Esophagus muscularis mucosa (tissue), 4 donors: ENCODE measurements around the gene DMPK. TPM values are rescaled to one million over a fixed set of nuclear protein-coding genes. Genes with fewer than 3 reads are reported as not detected.

Experiments
- DNase-seq: peaks from one replicate; pipeline ENCODE4 v3.0.0-alpha.2; 2017; ENCODE audit errors: extremely low spot score
- H3K27ac ChIP-seq, 4 donors: fragments of 200-600 bp; sonication (generic); replicated peaks in 1 of 4; 1 replicate in 3 of 4; 2 replicates in 1 of 4; pipeline ENCODE4 v1.5.1; 2016 to 2019; ENCODE audit warnings: mild to moderate bottlenecking in 1 of 4
- H3K27me3 ChIP-seq, 4 donors: fragments of 200-600 bp; sonication (generic); one replicate each; pipeline versions ENCODE4 v1.5.1 to v1.6.0; 2016 to 2019
- H3K36me3 ChIP-seq, 4 donors: fragments of 200-600 bp; sonication (generic); one replicate each; pipeline ENCODE4 v1.5.1; 2016 to 2019
- H3K4me1 ChIP-seq, 4 donors: fragments of 200-600 bp; sonication (generic); one replicate each; pipeline ENCODE4 v1.5.1; 2016 to 2019
- H3K4me3 ChIP-seq, 4 donors: fragments of 200-600 bp; sonication (generic); 1 replicate in 2 of 4; 2 replicates in 2 of 4; pipeline ENCODE4 v1.5.1; 2016 to 2019; ENCODE audit warnings: mild to moderate bottlenecking in 4 of 4, moderate library complexity in 1 of 4
- H3K9me3 ChIP-seq, 4 donors: fragments of 200-600 bp; sonication (generic); 1 replicate in 3 of 4; 2 replicates in 1 of 4; pipeline ENCODE4 v1.5.1; 2016 to 2019
- CTCF ChIP-seq, 3 experiments: fragments of 200-600 bp in 2 of 3; fragments of 450-650 bp in 1 of 3; sonication (generic) in 2 of 3; IDR thresholded peaks; one replicate each; pipeline ENCODE4 v1.5.1; 2017 to 2019; ENCODE audit warnings: antibody characterized with exemption in 3 of 3, mild to moderate bottlenecking in 2 of 3, moderate library complexity in 1 of 3
- EP300 ChIP-seq: sonication (generic); formaldehyde crosslinking; IDR thresholded peaks from one replicate; pipeline ENCODE4 v1.6.1; 2017; ENCODE audit warnings: antibody characterized with exemption
- POLR2A ChIP-seq: fragments of 450-650 bp; IDR thresholded peaks from one replicate; pipeline ENCODE4 v1.6.1; 2017; ENCODE audit warnings: antibody characterized with exemption, moderate library complexity, mild to moderate bottlenecking, low read depth
- POLR2AphosphoS5 ChIP-seq, 2 donors: sonication (generic); formaldehyde crosslinking; IDR thresholded peaks; one replicate each; pipeline ENCODE4 v1.6.1; 2017; ENCODE audit warnings: antibody characterized with exemption in 2 of 2
- WGBS: methylation state at CpG from one replicate; pipeline ENCODE4 v1.1.5; 2018; 5-methylcytosine and 5-hydroxymethylcytosine counted together
- intact Hi-C: fragments of 100-400 bp; cut with DNase I; formaldehyde crosslinking; loops from one replicate; pipeline ENCODE4 v1.15.1; 2023
- total RNA-seq, 4 donors: library from RNA; depleted of rRNA; stranded (reverse); fragments of >200 nt; gene quantifications; one replicate each; pipeline versions ENCODE4 v1.1.0 to v1.2.1, GENCODE V29; 2016

DMPK gene
- total RNA-seq, 4 donors from 2014 or later, result 247 to 487 (median 347) TPM

GRCh38 chr19:45768655-45768983 lies 13.7 kb downstream of the DMPK start:
- no peak for DNase-seq
- H3K9me3 ChIP-seq, result no peaks in the 10 kb centered on the region
- 0% methylated on average over 15 of the region's 33 CpGs for WGBS
- intact Hi-C loops, result no loop called here
- peaks cover 47 to 80% (median 70%) of the 10 kb centered on the region in 4 donors for H3K4me1 ChIP-seq
- H3K4me3 ChIP-seq, result peak overlapping the region; percentile 87 to 98 (median 92)
- TF ChIP-seq POLR2A, result no peak
- no peak for TF ChIP-seq EP300
- TF ChIP-seq CTCF (IDR thresholded peaks at IDR 0.05), result no peak
- no peak for TF ChIP-seq POLR2AphosphoS5 (IDR thresholded peaks at IDR 0.05)
- peak overlapping the region; percentile 91 to 98 (median 97) for H3K27ac ChIP-seq
- peaks cover 0 to 28% (median 14%) of the 10 kb centered on the region in 4 donors for H3K36me3 ChIP-seq
- H3K27me3 ChIP-seq, result no peaks in the 10 kb centered on the region

- Histone ChIP-seq H3K9me3 (no peaks in the 10 kb centered on the region), H3K4me1 (peaks cover 48 to 85% (median 76%) of the 10 kb centered on the region in 4 donors), H3K27ac (peak overlapping the region; percentile 91 to 98 (median 97)), H3K4me3 (peak overlapping the region; percentile 87 to 98 (median 92)), H3K27me3 (no peaks in the 10 kb centered on the region), H3K36me3 (peaks cover 0 to 22% (median 11%) of the 10 kb centered on the region in 4 donors)
- DNase-seq, result no peak
- WGBS, result 3% methylated on average over 8 of the region's 102 CpGs
- intact Hi-C loops, result loop anchor here (2.0 kb wide), 2 partner anchors 49 to 75 kb away; partner anchors contain the start of gene QPCTL
- TF ChIP-seq POLR2A (no peak), POLR2AphosphoS5 (IDR thresholded peaks at IDR 0.05) (peak; percentile 63 to 74), EP300 (no peak), CTCF (IDR thresholded peaks at IDR 0.05) (peak in 1 of 3 experiments; percentile 4)
Measured at GRCh38 chr19:45767881-45768654, 14.2 kb downstream of the DMPK start.

GRCh38 chr19:45767410-45767880 lies 14.8 kb downstream of the DMPK start:
- Histone ChIP-seq H3K4me1 (peaks cover 48 to 84% (median 75%) of the 10 kb centered on the region in 4 donors), H3K4me3 (peak overlapping the region; percentile 87 to 98 (median 92)), H3K27ac (peak overlapping the region; percentile 91 to 98 (median 97)), H3K27me3 (no peaks in the 10 kb centered on the region), H3K9me3 (no peaks in the 10 kb centered on the region), H3K36me3 (peaks cover 0 to 16% (median 8%) of the 10 kb centered on the region in 4 donors)
- WGBS, result 5% methylated on average over 18 of the region's 31 CpGs
- intact Hi-C loops, result loop anchor here (2.0 kb wide), 2 partner anchors 49 to 75 kb away; partner anchors contain the start of gene QPCTL
- TF ChIP-seq CTCF (IDR thresholded peaks at IDR 0.05) (no peak), POLR2A (peak; percentile 66), POLR2AphosphoS5 (IDR thresholded peaks at IDR 0.05) (peak; percentile 84 to 95), EP300 (no peak)
- no peak for DNase-seq

- Histone ChIP-seq H3K4me1 (peaks cover 48 to 79% (median 70%) of the 10 kb centered on the region in 4 donors), H3K27ac (peak overlapping the region; percentile 91 to 98 (median 97)), H3K36me3 (peaks cover 0 to 13% (median 5%) of the 10 kb centered on the region in 4 donors), H3K27me3 (no peaks in the 10 kb centered on the region), H3K4me3 (peak overlapping the region; percentile 87 to 98 (median 92)), H3K9me3 (no peaks in the 10 kb centered on the region)
- 34% methylated on average over 3 of the region's 24 CpGs for WGBS
- TF ChIP-seq EP300 (no peak), POLR2AphosphoS5 (IDR thresholded peaks at IDR 0.05) (no peak), CTCF (IDR thresholded peaks at IDR 0.05) (no peak), POLR2A (no peak)
- no peak for DNase-seq
- intact Hi-C loops, result loop anchor here (2.0 kb wide), 2 partner anchors 48 to 74 kb away; partner anchors contain the start of gene QPCTL
Measured at GRCh38 chr19:45766869-45767346, 15.4 kb downstream of the DMPK start.
